IMR-90 (cell line): ENCODE results near the gene ZNF177. TPM values are rescaled to one million over a fixed set of nuclear protein-coding genes. Genes with fewer than 3 reads are reported as not detected.

ENCODE experiments used
- ATAC-seq: fragments of 200-7000 bp; cut with Tn5 transposase; 2 replicates; pipeline ENCODE4 v1.9.1; 2020; ENCODE audit warnings: low read depth, mild to moderate bottlenecking, moderate library complexity
- BruUV-seq: library from RNA; stranded (reverse); fragments of 400-500 nt; replicated peaks from 2 replicates; lab custom pipeline; 2021; lab: Mats Ljungman, UMichigan
- CTCF ChIA-PET: fragments of 300-600 bp; formaldehyde crosslinking; extraction: SDS; loops from one replicate; lab custom pipeline; 2021; ENCODE audit warnings: antibody characterized with exemption; lab: Yijun Ruan, JAX
- POLR2A ChIA-PET: fragments of 300-600 bp; sonication (Branson Sonifier 250); formaldehyde crosslinking; loops from one replicate; lab custom pipeline; 2022; ENCODE audit warnings: antibody characterized with exemption; ENCODE audit not compliant: unreplicated experiment; lab: Charles Lee
- DNase-seq: peaks from one replicate; pipeline ENCODE4 v3.0.0; 2013
- H2AFZ ChIP-seq: replicated peaks from 2 replicates; pipeline ENCODE3; 2013; ENCODE audit warnings: low read length, mild to moderate bottlenecking; ENCODE audit not compliant: poor library complexity
- H2AK5ac ChIP-seq: 2 replicates; pipeline ENCODE4 v1.6.1; 2013; ENCODE audit warnings: low read depth, low read length, inconsistent platforms
- H2AK9ac ChIP-seq: replicated peaks from 2 replicates; pipeline ENCODE3; 2013; ENCODE audit warnings: mild to moderate bottlenecking, low read depth, low read length, moderate library complexity; ENCODE audit not compliant: poor library complexity
- H2BK120ac ChIP-seq: 2 replicates; pipeline ENCODE4 v1.6.1; 2013; ENCODE audit warnings: low read depth, low read length, inconsistent platforms
- H2BK15ac ChIP-seq: 3 replicates; pipeline ENCODE4 v1.6.1; 2013; ENCODE audit warnings: low read depth, low read length, inconsistent platforms
- H2BK20ac ChIP-seq: 2 replicates; pipeline ENCODE4 v1.6.1; 2013; ENCODE audit warnings: low read depth, mild to moderate bottlenecking, inconsistent platforms, low read length, moderate library complexity
- H2BK5ac ChIP-seq: 2 replicates; pipeline ENCODE4 v1.6.1; 2013; ENCODE audit warnings: mild to moderate bottlenecking, low read depth, low read length, inconsistent platforms; ENCODE audit not compliant: poor library complexity, severe bottlenecking
- H3K14ac ChIP-seq: replicated peaks from 2 replicates; pipeline ENCODE4 v1.6.1; 2013; ENCODE audit warnings: low read depth, low read length, inconsistent platforms
- H3K18ac ChIP-seq: 2 replicates; pipeline ENCODE4 v1.6.1; 2013; ENCODE audit warnings: low read depth, low read length, control low read depth
- H3K23ac ChIP-seq: 2 replicates; pipeline ENCODE4 v1.6.1; 2013; ENCODE audit warnings: low read depth, low read length, inconsistent platforms
- H3K27ac ChIP-seq: 2 replicates; pipeline ENCODE4 v1.5.1; 2013; ENCODE audit warnings: mild to moderate bottlenecking, control low read depth, low read length; ENCODE audit not compliant: insufficient read depth
- H3K27me3 ChIP-seq: 2 replicates; pipeline ENCODE4 v1.6.1; 2013; ENCODE audit warnings: low read length; ENCODE audit not compliant: control insufficient read depth, insufficient read depth
- H3K36me3 ChIP-seq: 2 replicates; pipeline ENCODE4 v1.6.1; 2013; ENCODE audit warnings: low read length, mixed read lengths; ENCODE audit not compliant: control insufficient read depth, insufficient read depth
- H3K4ac ChIP-seq: 2 replicates; pipeline ENCODE4 v1.6.1; 2013; ENCODE audit warnings: low read depth, low read length, inconsistent platforms
- H3K4me1 ChIP-seq: 2 replicates; pipeline ENCODE4 v1.6.1; 2013; ENCODE audit warnings: low read length, mixed read lengths; ENCODE audit not compliant: control insufficient read depth, insufficient read depth
- H3K4me2 ChIP-seq: 2 replicates; pipeline ENCODE4 v1.6.1; 2013; ENCODE audit warnings: low read depth, mild to moderate bottlenecking, control low read depth, low read length, moderate library complexity
- H3K4me3 ChIP-seq: 2 replicates; pipeline ENCODE4 v1.5.1; 2013; ENCODE audit warnings: low read depth, mild to moderate bottlenecking, control low read depth, low read length, moderate library complexity; ENCODE audit not compliant: insufficient read depth
- H3K56ac ChIP-seq: 2 replicates; pipeline ENCODE4 v1.6.1; 2013; ENCODE audit warnings: low read length, inconsistent platforms; ENCODE audit not compliant: insufficient read depth; ENCODE audit errors: extremely low read depth
- H3K79me1 ChIP-seq, 2 experiments: 2 replicates each; pipeline ENCODE4 v1.6.1; 2013; ENCODE audit warnings: low read length in 2 of 2, inconsistent platforms in 1 of 2, low read depth in 1 of 2
- H3K9ac ChIP-seq: 2 replicates; pipeline ENCODE4 v1.6.1; 2013; ENCODE audit warnings: low read depth, low read length, control low read depth
- H3K9me1 ChIP-seq: 2 replicates; pipeline ENCODE4 v1.6.1; 2013; ENCODE audit warnings: low read length, inconsistent platforms; ENCODE audit not compliant: insufficient read depth
- H3K9me3 ChIP-seq: 2 replicates; pipeline ENCODE4 v1.6.1; 2013; ENCODE audit warnings: low read length; ENCODE audit not compliant: control insufficient read depth, insufficient read depth
- H4K20me1 ChIP-seq: 2 replicates; pipeline ENCODE4 v1.6.1; 2013; ENCODE audit warnings: low read length, inconsistent platforms; ENCODE audit not compliant: insufficient read depth
- H4K5ac ChIP-seq: 2 replicates; pipeline ENCODE4 v1.6.1; 2013; ENCODE audit warnings: mild to moderate bottlenecking, low read depth, low read length, control low read depth
- H4K8ac ChIP-seq, 2 experiments: 2 replicates each; pipeline ENCODE4 v1.6.1; 2013; ENCODE audit warnings: low read depth in 2 of 2, low read length in 2 of 2, control low read depth in 1 of 2, inconsistent platforms in 1 of 2
- H4K91ac ChIP-seq: 2 replicates; pipeline ENCODE4 v1.6.1; 2013; ENCODE audit warnings: low read depth, low read length, inconsistent platforms; ENCODE audit not compliant: insufficient read depth
- BHLHE40 ChIP-seq: fragments of 150-350 bp; IDR thresholded peaks from 2 replicates; pipeline ENCODE4 v1.6.1; 2016; ENCODE audit warnings: mild to moderate bottlenecking, low read depth, low read length
- CEBPB ChIP-seq: IDR thresholded peaks from 2 replicates; pipeline ENCODE4 v1.6.1; 2012; ENCODE audit warnings: low read depth, low read length, improper control_type of control experiment
- CHD1 ChIP-seq: IDR thresholded peaks from 2 replicates; pipeline ENCODE4 v1.6.1; 2012; ENCODE audit warnings: low read depth, low read length, improper control_type of control experiment
- MAFK ChIP-seq: IDR thresholded peaks from 2 replicates; pipeline ENCODE4 v1.6.1; 2012; ENCODE audit warnings: low read depth, low read length, improper control_type of control experiment
- MXI1 ChIP-seq: IDR thresholded peaks from 2 replicates; pipeline ENCODE4 v1.6.1; 2012; ENCODE audit warnings: low read depth, mild to moderate bottlenecking, low read length, moderate library complexity, borderline replicate concordance
- NFE2L2 ChIP-seq: fragments of 150-350 bp; IDR thresholded peaks from 2 replicates; pipeline ENCODE4 v1.6.1; 2016; ENCODE audit warnings: low read depth, mild to moderate bottlenecking, low read length
- POLR2A ChIP-seq: IDR thresholded peaks from 2 replicates; pipeline ENCODE4 v1.6.1; 2012; ENCODE audit warnings: mild to moderate bottlenecking, low read depth, low read length
- RAD21 ChIP-seq: IDR thresholded peaks from 2 replicates; pipeline ENCODE4 v1.6.1; 2012; ENCODE audit warnings: low read length, improper control_type of control experiment
- RCOR1 ChIP-seq: IDR thresholded peaks from 2 replicates; pipeline ENCODE4 v1.6.1; 2012; ENCODE audit warnings: mild to moderate bottlenecking, low read length, improper control_type of control experiment; ENCODE audit not compliant: insufficient replicate concordance
- RFX5 ChIP-seq: IDR thresholded peaks from 2 replicates; pipeline ENCODE4 v1.8.0; 2012; ENCODE audit warnings: low read depth, mild to moderate bottlenecking, low read length, moderate library complexity
- SMC3 ChIP-seq: fragments of 150-350 bp; IDR thresholded peaks from 2 replicates; pipeline ENCODE4 v1.6.1; 2016; ENCODE audit warnings: low read depth, mild to moderate bottlenecking, antibody characterized with exemption, low read length, moderate library complexity
- dilution Hi-C: fragments of 300-500 bp; cut with HindIII; formaldehyde crosslinking; loops from one replicate; pipeline ENCODE4 v1.14.3; 2018; ENCODE audit warnings: low sequenced_read_pairs; ENCODE audit not compliant: unreplicated experiment
- in situ Hi-C: fragments of 300-500 bp; cut with MboI; formaldehyde crosslinking; loops from 3 replicates; pipeline ENCODE4 v1.14.3; 2019; ENCODE audit warnings: low sequenced_read_pairs, inconsistent platforms, mixed read lengths
- intact Hi-C: fragments of 100-400 bp; cut with micrococcal nuclease; formaldehyde crosslinking; loops from 2 replicates; pipeline ENCODE4 v1.10.0; 2022
- polyA plus RNA-seq, 3 experiments: library from polyadenylated mRNA; depleted of rRNA; stranded (reverse); fragments of >200 nt; gene quantifications; 2 replicates each; pipeline ENCODE4 v1.2.3, GENCODE V29; 2012; ENCODE audit warnings: low replicate concordance in 1 of 3
- total RNA-seq: library from RNA; depleted of rRNA; stranded (reverse); fragments of >200 nt; gene quantifications from 2 replicates; pipeline ENCODE4 v1.2.3, GENCODE V29; 2012
- TF ChIP-seq, protein P1 (sequence below): conservative IDR thresholded peaks from 2 replicates; pipeline ENCODE4 v1.5.1; 2012; ENCODE audit warnings: mild to moderate bottlenecking, low read depth, low read length, improper control_type of control experiment
- TF ChIP-seq, protein P2 (sequence below): fragments of 150-350 bp; IDR thresholded peaks from 2 replicates; pipeline ENCODE4 v1.6.1; 2017; ENCODE audit warnings: mild to moderate bottlenecking, antibody characterized with exemption, low read length, low read depth
- TF ChIP-seq, protein P3 (sequence below): fragments of 150-350 bp; IDR thresholded peaks from 2 replicates; pipeline ENCODE4 v1.6.1; 2016; ENCODE audit warnings: low read depth, mild to moderate bottlenecking, low read length, moderate library complexity, borderline replicate concordance

Gene ZNF177
- total and polyA plus RNA-seq, 2 of the 4 experiments (the other 2 are of a cell fraction), result 0.87 to 1.1 TPM

DNA sequence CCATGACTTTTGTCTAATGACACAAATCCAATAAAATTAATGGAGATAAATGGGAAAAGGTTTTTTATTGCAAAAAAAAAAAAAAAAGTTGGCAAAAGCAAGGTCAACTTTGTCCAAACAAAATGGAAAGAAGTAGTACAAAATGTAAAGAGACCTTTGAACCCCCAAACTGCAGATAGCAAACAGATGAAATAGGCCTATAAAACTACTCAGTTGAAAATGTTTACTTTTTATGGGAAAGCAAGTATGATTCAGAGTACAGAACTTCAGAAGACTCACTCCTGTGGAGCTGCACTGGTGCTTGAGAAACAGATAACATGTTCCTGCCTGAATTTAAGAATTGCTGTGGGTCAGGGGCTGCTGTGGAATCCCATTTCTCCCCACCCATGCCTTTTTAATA is 9.8 kb upstream of the ZNF177 start:
- Histone ChIP-seq H2BK120ac (no peak overlapping the region), H3K4me2 (no peak overlapping the region), H4K20me1 (no peaks in the 10 kb centered on the region), H2AK5ac (no peak overlapping the region), H3K9me1 (no peaks in the 10 kb centered on the region), H4K91ac (no peak overlapping the region), H3K56ac (no peak overlapping the region), H3K4me1 (no peaks in the 10 kb centered on the region), H3K18ac (no peak overlapping the region), H2BK5ac (no peak overlapping the region), H3K27me3 (no peaks in the 10 kb centered on the region), H4K8ac (no peak overlapping the region), H3K14ac (no peak overlapping the region), H4K5ac (no peak overlapping the region), H2BK20ac (no peak overlapping the region), H3K79me1 (no peaks in the 10 kb centered on the region), H2AK9ac (no peak overlapping the region), H3K27ac (no peak overlapping the region), H3K23ac (no peak overlapping the region), H3K4ac (no peak overlapping the region), H3K9me3 (peaks cover 50% of the 10 kb centered on the region), H3K9ac (no peak overlapping the region), H3K4me3 (no peak overlapping the region), H2AFZ (no peak overlapping the region), H2BK15ac (no peak overlapping the region), H3K36me3 (peaks cover 3% of the 10 kb centered on the region; the same call in 1 of the 2 replicates)
- DNase-seq (no peak), ATAC-seq (no peak)
- dilution Hi-C loops (no loop called here), intact Hi-C loops (no loop called here), in situ Hi-C loops (no loop called here)
- ChIA-PET CTCF (no interaction called here), POLR2A (interaction anchor here (0.6 kb wide), 1 partner anchor 204 kb away, joined by 5 read pairs; no protein-coding TSS in a partner anchor)
- BruUV-seq, result no TSS peak
- TF ChIP-seq, protein P1, sequence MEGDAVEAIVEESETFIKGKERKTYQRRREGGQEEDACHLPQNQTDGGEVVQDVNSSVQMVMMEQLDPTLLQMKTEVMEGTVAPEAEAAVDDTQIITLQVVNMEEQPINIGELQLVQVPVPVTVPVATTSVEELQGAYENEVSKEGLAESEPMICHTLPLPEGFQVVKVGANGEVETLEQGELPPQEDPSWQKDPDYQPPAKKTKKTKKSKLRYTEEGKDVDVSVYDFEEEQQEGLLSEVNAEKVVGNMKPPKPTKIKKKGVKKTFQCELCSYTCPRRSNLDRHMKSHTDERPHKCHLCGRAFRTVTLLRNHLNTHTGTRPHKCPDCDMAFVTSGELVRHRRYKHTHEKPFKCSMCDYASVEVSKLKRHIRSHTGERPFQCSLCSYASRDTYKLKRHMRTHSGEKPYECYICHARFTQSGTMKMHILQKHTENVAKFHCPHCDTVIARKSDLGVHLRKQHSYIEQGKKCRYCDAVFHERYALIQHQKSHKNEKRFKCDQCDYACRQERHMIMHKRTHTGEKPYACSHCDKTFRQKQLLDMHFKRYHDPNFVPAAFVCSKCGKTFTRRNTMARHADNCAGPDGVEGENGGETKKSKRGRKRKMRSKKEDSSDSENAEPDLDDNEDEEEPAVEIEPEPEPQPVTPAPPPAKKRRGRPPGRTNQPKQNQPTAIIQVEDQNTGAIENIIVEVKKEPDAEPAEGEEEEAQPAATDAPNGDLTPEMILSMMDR, result no peak
- TF ChIP-seq CHD1, result no peak
- TF ChIP-seq CEBPB, result no peak
- TF ChIP-seq RAD21, result no peak
- TF ChIP-seq MXI1, result no peak
- TF ChIP-seq, protein P2, sequence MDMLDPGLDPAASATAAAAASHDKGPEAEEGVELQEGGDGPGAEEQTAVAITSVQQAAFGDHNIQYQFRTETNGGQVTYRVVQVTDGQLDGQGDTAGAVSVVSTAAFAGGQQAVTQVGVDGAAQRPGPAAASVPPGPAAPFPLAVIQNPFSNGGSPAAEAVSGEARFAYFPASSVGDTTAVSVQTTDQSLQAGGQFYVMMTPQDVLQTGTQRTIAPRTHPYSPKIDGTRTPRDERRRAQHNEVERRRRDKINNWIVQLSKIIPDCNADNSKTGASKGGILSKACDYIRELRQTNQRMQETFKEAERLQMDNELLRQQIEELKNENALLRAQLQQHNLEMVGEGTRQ, result no peak
- TF ChIP-seq NFE2L2, result no peak
- TF ChIP-seq SMC3, result no peak
- TF ChIP-seq RFX5, result no peak
- TF ChIP-seq BHLHE40, result no peak
- no peak for TF ChIP-seq RCOR1
- no peak for TF ChIP-seq MAFK
- TF ChIP-seq, protein P3, sequence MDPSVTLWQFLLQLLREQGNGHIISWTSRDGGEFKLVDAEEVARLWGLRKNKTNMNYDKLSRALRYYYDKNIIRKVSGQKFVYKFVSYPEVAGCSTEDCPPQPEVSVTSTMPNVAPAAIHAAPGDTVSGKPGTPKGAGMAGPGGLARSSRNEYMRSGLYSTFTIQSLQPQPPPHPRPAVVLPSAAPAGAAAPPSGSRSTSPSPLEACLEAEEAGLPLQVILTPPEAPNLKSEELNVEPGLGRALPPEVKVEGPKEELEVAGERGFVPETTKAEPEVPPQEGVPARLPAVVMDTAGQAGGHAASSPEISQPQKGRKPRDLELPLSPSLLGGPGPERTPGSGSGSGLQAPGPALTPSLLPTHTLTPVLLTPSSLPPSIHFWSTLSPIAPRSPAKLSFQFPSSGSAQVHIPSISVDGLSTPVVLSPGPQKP, result no peak
- TF ChIP-seq POLR2A, result no peak
